NOMO-1 treated with DMSO at 0.1 percent for 48 hours (cell line): ENCODE data around the gene TBX1.
"Not testable (repeated sequence)": the region's sequence is repeated elsewhere in the genome, so short reads cannot be mapped to it uniquely, and the experiment has no call there.

Source experiments
- DNase-seq: peaks from one replicate; lab custom pipeline; 2025; ENCODE audit not compliant: unreplicated experiment; lab: John Stamatoyannopoulos, UW

The TBX1 gene

DNA sequence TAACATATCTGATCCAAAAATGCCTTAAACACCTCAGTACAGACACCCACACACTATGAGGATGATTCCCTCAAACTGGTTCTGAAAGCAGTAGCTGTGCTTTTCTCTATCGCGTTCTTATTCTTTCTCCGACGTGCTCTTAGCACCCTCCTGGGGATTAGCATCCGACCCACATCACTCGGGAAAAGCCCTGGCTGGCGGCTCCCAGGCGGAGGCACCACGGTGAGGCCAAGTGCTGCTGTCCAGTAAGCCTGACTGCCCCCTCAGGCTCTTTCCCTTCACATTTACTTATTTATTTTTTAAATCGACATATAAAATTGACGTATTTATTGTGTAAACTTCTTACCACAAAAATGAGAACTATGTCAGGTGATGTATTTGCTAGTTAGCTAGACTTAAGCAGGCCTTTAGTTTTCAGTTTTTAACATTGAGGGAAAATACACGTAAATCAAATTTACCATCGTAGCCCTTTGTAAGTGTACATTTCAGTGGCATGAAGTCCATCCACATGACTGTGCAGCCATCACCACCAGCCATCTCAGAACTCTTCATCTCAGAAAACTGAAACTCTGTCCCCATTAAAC lies 19.2 kb downstream of the TBX1 start:
- no peak for DNase-seq

DNA sequence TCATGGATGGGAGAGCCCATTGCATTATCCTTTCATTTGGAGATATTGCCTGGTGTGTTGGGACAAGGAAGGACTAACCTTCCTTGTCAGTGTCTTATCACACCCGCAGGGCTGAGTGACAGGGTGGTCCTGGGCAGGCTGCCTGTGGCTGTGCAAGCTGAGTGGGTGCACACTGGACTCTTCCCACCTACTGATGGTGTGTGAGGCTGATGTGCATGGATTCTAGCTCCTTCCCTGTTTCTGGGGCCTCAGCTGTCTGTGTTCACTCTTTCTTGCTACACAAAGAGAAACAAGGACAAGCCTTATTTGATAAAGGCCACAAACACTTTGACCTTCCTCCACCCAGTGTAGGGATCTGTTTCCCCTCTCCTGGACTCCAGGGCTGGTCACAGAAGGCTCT lies 22.0 kb downstream of the TBX1 start:
- no peak for DNase-seq

DNA sequence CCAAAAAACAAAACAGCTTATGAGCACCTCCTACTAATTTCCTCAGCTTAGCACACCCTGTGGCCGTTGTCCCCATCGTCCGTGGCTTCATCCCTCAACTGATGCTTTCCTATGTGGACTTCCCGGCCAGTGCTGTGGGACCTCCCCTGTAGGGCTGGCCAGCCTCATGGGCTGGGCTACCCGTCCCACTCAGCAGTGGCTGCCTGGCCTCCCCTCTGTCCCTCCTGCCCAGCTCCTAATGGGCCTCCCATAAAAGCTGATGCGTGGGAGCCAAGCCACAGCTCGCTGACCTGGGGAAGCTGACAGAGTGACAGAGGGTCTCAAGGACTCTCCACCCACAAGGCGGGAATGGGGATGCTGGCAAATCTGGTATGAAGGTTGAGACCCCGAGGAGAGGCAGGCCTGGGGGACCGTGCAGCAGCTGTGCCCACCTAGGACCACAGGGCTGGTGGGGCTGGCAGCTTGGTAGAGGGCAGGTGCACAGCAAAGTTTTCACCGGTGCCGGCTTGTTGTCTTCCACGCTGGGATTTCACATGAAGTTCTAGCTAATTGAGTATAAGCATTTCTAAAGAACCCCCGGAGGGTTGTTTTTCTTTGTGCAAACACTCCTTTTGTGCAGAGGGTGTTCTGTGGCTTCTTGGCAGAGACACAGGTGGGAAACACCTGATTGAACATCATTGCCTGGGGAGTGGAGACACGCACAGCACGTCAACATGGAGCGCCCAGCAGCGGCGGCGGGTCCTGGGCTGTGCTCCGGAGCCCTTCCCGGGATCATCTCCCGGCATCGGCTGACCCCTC lies 23.2 kb downstream of the TBX1 start:
- no peak for DNase-seq

DNA sequence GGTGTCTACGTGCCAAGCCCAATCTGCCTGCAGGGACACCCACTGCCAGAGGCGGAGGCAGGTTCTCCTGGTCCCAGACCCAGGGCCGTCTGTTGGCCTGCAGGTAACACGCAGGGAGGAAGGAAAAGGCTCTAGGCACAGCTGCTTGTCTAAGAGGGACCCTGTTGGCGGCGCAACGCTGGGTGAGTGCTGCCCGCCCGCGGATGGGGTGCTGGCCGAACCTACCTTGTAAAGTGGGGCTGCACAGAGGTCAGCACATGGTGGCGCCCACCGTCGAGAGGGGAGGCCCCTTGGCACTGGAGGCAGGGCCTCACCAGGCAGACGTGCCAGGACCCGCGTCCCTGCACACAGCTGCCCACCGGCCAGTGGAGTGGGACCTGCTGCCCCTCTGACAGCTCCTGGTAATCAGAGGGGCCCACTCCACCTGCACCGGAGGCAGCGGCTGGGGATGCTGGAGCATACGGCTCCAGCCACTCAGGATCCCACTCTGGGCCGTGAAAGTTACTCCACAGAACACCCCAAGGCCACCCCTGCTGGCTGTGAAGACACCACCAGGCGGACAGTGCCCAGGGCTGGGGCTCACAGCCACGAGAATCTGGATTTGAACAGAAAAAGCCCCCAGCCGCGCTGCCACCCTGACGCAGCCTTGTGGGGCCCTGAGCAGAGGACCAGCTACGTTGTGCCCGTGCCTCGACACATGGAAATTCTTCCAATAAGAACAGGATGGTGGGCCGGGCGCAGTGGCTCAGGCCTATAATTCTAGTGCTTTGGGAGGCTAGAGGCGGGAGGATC lies 24.0 kb downstream of the TBX1 start:
- no peak for DNase-seq

DNA sequence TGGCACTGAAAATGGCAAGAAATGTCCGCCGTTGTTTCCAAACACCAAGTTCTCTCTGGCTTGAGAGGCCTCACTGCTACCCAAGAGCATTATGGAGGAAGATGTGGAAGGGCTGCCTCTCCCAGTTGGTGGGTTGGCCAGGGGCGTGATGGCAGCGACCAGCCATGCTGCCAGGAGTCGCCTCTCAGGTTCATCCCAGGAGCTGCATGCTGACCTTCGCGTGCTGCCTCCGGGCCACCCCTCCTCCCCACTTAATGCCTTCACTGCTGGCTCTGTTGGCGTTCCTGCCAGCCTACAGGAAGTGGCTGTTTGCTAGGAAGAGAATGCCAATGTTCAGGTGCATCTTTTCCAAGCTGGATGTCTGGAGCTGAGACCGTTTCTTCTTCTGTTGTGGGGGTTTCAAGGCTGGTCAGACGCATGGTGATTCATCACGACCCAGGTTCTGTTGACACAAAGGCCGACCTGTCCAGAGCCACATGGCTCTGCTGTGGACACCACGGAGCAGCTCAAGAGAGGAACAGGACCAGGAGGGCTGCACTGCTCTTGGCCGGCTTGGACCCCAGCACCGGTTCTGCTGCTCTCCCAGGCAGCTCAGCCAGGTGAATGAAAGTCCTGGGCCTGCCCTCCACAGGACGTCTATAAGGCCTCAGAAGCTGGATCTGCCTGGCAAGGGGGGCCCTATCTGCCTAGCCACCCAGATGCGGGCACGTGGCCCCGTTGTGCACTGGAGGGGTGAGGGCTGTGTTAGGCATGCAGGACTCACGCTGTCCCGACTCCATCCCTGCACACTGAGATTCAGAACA lies 25.1 kb downstream of the TBX1 start:
- DNase-seq: no peak

DNA sequence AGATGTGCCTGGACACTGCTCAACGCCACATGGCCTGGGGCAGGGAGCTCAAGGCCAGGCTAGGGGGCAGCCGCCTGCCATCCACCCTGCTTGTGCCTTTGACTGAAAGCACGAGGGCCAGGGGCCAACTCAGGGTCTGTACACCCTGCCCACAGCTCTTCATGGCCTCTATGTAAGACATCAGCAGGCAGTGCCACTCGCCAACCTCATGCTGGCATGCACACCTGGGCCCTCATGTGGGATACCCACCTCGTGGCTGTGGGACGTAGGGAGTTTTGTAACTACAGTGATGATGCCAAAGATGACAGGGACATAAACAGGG lies 25.6 kb downstream of the TBX1 start:
- DNase-seq: no peak

DNA sequence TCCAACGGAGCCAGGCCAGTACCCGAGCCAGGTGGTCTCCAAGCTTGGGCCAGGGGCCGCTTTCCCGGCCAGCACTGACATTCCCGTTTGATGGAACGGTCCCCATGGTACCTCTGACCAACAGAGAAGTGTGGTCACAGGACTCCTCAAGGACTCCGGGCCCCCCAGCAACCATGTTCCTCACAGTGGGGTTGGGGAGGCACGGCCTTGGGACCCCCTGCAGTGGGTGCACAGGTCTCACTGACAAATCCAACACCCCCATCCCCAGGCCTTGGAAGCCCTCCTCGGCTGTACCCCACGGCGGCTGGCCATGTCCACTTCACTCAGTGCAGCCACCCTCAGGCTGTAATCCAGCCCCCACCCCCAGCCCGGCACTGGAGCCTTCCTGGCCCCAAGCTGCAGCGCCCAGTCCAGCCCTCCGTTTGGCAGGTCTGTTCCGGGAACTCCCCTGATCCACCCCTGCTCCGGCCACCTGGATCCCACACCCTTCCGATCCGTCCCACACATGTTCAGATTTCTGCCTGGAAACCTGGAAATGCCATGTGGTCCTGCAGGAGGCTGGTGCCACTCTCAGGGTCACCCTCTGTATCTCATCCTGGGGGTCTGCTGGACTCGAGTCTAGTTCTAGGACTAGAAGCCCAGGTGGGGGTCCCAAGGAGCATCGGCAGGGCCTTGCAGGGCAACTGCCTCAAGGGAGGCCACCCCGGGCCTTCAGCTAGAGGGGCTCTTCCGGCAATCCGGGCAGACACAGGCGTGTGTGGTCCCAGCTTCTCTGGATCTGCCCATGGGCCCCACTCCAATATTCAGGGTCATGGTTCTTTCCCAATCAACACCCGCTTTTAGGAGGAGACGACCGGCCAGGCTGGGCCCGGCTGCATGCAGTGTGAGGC lies 26.6 kb downstream of the TBX1 start:
- no peak for DNase-seq

DNA sequence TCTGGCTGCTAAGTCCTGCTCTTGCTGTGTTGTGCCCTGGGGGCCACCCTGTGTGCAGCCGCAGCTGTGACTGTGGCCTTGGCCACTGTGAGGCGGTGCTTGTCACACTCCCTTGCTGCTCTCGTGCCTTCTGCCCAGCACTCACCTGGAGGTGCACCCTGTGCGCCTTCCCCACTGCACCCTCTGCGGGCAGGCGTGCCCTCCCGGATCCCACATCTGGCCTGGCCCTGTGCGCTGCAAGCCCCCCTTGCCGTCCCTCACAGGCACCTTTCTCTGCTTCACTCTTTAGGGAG lies 27.2 kb downstream of the TBX1 start:
- DNase-seq: no peak

DNA sequence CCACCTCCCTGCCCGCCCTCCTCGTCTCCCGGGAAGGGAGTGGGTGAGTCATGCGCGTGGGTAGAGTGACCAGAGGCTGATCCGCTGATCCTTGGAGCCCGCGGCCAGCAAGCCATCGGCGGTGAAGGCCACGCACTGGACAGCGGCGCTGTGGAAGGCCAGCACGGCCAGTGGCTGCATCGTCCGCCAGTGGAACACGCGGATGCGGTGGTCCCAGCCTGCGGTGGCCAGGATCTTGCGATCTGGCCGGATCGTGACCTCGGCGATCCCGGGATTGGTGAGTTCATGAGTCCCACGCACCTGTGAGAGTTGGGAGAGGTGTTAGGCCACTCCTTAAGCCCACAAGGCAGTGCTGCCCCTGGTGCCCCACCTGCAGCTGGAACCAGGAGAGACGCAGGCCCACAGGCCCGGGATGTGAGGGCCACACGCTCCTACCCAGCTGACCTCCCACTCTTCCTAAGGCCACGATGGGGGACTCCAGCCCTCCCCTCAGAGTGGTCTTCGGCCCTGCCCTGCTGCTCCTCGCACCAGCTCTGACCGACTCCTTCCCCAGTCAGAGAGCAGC lies 28.2 kb downstream of the TBX1 start:
- no peak for DNase-seq

DNA sequence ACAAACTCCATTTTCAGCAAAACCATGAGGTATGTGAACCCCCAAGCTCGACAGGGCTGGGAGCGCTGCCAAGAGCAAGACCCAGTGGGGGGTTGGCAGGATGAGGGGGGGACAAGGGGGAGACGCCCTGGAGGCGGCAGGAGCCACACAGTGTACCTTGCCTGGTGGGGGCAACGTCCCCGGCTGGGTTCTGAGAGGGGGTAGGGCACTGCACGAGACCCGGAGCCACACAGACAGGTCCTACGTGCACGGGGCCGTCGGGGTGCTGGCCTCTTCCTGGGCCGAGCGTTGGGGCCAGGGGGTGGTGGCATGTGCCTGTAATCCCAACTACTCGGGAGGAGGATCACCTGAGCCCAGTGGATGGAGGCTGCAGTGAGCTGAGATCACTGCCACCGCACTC lies 28.8 kb downstream of the TBX1 start:
- DNase-seq: no peak

DNA sequence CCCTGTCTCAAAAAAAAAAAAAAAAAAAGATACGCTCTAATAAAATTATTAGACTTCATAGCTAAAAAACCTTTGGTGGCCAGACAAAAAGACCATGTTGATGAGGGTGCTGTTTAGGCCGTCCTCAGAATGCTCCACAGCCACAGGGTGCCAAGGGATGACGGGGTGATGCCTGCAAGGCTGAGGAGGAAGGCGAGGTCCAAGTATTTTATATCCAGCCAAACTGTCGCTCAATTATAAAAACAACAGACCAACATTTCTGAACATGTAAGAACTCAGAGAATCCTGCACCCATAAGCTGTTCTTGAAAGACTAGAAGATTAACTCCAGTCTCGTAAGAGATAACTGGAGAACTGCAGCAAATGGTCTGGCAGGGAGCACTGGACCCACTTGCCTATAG lies 29.2 kb downstream of the TBX1 start:
- DNase-seq: no peak

DNA sequence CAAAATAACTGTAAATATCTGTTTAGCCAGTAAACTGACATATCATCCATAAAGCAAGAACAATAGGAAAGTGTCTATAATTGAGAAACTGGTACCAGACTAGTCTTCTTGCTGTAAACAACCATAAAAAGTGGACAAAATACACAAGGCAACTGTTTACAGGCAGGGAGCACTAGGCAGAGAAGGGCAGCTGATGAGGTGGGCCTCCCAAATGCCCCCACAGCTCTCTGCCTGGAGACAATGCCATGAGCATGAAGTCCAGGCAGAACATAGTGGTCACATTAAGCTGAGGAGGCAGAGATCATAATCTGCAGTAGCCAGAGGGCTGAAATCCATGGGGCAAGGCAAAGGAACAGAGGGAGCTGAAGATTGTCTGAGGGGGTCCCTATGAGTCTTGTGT lies 30.7 kb downstream of the TBX1 start:
- no peak for DNase-seq

DNA sequence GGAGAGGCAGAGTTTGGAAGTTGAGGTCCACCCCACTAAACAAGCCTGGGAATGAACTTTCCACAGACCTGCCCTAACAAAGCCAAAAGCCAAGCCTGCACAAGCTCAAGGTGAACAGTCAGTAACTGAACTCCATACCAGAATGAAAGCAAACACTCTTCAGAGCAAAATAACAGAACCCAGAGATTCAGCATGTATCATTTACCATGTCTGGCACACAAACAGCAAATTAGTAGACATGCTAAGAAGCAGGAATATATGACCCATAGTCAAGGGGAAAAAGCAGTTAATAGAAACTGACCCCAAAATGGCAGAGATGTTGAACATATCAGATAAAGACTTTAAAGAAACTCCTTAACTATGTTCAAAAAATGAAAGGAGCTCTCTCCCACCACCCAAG lies 31.3 kb downstream of the TBX1 start:
- DNase-seq: no peak

DNA sequence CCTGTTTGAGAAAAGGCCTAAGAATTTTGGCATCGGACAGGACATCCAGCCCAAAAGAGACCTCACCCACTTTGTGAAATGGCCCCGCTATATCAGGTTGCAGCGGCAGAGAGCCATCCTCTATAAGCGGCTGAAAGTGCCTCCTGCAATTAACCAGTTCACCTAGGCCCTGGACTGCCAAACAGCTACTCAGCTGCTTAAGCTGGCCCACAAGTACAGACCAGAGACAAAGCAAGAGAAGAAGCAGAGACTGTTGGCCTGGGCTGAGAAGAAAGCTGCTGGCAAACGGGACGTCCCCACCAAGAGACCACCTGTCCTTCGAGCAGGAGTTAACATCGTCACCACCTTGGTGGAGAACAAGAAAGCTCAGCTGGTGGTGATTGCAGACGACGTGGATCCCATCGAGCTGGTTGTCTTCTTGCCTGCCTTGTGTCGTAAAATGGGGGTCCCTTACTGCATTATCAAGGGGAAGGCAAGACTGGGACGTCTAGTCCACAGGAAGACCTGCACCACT lies 31.9 kb downstream of the TBX1 start:
- DNase-seq: not testable (repeated sequence)

DNA sequence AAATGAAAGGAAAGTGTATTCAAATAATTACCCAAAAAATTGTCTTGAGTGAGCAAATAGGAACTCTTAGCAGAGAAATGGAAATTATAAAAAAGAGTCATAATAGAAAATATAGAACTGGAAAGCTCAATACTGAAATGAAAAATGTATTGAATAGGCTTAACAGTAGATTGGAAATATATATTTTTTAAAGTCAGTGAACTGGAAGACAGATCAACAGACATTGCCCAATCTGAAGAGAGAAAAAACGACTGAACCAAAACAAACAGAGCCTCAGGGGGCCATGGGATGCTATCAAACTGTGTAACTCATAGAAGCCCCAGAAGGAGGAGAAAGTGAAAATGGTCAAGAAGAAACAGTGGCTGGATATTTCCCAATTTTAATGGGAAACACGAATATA lies 32.6 kb downstream of the TBX1 start:
- DNase-seq: no peak

DNA sequence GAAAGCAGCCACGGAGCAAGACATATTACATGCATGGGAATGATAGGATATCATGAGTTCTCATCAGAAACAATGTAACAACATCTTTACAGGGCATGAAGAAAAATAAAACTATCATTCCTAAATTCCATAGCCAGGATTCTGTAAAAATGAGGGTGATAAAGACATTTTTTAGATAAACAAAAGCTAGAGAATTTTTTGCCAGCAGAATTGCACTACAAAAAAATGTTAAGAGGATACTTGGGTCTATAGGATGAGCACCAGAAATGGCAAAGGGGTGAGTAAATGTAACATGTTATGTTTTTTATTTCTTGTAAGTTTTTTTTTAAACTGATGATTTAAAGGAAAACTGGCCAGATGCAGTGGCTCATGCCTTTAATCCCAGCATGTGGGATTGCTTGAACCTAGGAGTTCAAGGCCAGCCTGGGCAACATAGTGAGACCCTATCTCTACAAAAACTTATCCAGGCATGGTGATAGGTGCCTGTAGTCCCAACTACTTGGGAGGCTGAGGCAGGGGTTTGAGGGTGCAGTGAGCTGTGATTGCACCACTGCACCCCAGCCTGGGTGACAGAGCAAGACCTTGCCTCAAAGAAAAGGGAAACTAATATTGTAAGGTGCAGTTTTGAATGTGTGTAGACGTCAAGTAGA lies 33.2 kb downstream of the TBX1 start:
- DNase-seq: no peak

DNA sequence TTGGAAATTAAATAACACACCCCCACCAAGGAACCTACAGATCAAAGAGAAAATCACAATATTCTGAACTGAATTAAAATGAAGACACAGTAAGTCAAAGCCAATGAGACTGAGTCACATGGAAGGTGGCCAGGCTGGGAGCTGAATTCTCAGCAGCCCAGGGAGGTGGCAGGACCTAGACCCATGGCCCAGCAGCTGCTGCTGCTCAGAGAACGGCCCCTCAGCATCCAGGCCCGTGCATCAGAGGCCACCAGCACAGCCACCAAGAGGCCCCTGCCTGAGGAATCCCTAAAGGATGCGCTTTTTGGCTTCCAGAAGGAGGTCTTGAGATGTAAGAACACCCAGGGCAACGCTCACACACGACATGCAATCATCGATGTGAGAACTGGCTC lies 35.0 kb downstream of the TBX1 start:
- no peak for DNase-seq

DNA sequence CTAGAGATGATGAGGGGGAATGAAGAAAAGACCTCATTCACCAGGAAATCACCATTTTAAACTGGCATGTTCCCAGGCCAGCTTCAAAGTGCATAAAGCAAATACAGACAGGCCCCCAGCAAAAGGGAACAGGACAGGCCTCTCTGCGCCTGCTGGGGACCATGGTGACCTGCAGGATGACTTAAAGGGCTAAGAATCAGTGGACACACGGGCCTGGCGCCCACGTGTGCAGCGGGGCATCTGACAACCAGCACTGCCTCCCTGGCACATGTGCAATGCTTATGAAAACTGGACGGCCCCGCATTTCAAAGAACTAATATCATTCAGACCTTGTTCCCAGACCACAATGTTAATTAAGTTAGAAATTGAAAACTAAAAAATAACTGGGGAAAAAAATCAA lies 35.6 kb downstream of the TBX1 start:
- no peak for DNase-seq

DNA sequence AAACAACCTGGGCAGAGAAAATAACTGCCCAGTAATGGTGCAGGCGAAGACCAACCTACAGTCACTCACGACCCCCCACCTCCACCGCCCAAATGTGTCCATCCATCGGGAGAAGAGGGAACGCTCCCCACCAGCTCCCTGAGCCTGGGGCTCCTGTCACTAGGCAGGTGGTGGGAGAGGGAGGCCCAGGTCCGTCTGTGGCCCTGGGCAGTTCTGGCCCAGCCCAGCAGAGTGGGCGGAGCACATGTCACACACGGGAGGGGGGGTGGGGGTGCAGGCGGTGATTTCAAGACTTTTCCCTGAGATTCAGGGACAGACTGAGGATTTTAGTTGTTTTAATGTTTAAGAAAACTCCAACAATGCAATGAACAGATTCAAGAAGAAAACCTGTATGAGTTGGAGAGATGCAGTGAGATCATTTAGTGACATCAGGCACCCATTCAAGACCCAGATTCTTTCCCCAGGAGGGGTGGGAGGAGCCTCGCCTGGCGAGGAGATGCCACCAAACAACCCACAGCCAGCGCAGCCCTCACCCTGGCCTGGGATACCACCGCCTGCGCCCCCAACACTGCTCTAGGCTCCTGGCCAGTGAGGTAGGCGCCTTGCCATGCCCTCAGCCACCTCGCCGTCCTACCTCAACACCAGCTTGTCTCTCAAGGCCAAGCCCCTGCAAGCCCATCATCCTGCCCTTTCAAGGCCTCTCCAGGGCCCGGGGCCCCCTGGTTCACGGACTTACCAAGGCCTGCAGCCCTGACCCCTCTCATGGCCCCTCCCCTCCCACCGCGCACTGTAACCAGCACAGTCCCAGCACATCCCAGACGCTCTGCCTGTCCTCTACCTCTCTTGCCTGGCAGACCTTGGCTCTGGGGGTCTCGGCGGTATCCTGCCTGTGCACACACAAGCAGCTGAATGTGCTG lies 36.8 kb downstream of the TBX1 start:
- no peak for DNase-seq
